HG03196 (cell line): Measurements from ENCODE around the gene FOXK1.

Source experiments
- ATAC-seq: cut with Tn5 transposase; IDR thresholded peaks from one replicate; pipeline ENCODE4 v1.9.1; 2021; ENCODE audit not compliant: unreplicated experiment

The FOXK1 gene

DNA sequence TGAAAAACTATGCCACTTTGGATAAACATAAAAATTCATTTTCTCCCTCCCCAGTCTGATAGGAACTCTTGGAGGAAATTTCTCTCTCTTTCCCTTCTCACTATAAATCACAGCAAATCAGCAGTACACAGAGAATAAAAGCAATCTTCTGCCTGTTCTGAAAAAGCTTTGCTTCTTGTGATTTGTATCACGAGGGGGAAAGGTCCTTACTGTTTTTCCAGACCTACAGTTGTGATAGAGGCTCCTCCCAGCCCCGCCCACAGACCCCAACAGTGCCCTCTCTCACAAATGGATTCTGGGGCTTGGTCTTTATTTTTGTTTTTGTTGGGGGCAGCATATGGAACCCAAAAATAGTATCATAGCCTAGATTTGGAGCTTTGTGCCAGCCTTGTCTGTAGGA lies 12.2 kb downstream of the FOXK1 start:
- ATAC-seq: no peak

DNA sequence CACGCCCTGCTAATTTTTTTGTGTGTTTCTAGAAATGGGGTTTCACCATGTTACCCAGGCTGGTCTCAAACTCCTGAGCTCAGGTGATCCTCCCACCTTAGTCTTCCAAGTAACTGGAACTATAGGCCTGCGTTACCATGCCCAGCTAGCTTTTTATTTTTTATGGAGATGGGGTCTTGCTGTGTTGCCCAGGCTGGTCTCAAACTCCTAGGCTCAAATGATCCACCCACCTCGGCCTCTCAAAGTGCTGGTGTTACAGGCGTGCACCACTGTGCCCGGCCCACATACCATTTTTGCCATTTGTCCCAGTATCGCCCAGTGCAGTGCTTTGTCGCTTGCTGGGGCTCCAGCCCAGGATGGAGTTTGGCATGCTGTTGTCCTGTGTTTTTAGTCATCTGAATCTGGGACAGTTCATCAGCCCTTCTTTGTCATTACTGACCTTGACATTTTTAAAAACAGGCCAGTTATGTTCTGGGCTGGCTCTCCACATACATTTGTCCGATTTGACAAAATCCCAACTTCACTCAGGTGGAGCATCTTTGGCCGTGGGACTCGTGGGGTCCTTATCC lies 16.7 kb downstream of the FOXK1 start:
- no peak for ATAC-seq

DNA sequence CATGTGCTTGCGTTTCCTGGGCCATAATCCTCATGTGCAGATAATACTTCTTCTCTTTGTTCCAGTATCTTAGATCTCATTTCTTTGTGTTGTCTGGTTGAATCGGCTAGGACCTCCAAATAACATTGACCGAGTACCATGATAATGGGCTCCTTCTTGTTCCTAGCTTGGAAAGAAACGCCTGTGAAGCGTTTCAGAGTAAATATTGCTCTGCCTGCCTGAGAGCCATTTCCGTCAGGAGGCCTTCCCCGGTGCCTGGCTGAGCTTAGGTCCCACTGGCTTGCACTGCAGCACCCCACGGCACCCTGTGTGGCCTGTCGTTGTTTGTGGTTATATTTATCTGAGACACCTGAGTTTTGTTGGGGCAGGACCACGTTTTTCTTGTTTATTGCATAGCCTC lies 17.7 kb downstream of the FOXK1 start:
- ATAC-seq: no peak

DNA sequence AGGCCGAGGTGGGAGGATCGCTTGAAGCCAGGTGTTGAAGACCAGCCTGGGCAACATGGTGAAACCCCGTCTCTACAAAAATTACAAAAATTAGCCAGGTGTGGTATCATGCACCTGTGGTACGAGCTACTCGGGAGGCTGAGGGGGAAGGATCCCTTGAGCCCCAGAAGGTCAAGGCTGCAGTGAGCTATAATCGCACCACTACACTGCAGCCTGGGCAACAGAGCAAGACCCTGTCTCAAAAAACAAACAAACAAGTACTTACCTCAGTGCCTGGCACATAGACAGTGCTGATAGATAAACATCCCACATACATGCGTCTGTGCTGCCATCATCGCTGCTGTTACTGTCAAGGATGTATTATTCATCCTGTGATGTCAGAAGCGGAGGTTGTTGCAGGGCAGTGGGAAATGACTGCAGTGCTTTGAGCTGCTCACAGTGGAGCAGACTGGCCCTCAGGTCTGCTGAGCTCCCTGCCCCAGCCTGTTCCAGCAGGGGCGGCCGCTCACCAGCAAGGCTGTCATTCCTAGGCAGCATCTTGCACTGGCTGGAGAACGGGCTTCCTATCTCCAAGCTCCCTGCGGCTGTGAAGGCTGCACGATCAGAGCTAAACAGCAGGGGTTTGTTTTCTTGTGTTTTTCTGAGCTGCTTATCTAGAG lies 18.6 kb downstream of the FOXK1 start:
- no peak for ATAC-seq

DNA sequence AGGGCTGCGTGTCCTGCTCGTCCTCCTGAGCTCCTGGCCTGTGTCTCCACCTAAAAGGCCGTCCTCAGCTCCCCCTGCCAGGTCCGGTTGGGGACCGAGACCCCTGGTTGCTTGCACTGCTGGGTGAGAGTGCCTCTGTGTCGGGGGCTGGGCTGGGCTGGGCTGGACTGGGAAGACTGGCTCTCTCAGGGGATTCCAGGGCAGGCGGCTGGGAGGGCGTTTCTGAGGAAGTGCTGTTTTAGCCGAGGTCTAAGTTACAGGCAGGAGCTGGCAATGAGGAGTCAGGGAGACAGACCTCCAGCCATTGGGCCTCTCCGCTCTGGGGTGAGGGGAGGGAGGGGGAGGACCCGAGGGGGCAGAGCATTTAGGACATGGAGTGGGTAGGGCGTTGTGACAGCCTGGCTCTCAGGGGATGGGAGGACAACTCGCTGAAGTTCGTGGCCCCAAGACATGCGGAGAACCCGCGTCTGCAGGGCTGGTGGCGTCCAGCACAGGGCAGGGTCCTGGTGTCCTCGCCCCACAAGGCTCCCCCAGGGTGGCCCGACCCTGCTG lies 20.9 kb downstream of the FOXK1 start:
- ATAC-seq: no peak

DNA sequence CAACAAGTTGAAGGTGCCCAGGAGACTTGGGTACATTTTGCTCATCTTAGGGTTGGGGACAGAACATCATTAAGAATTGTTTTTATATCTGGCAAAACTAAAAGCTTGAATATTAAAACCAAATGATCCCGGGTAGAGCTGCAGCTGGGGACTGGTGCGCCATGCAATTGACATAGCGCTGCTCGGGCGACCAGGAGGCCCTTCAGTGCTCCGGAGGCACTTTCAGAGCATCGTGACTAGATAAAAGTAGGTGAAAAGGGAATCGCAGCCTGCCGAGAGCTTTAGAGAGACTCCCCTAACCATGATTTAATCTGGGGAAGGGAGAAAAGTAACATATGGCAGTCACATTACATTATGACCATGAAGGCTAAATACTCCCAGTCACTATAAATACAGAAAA lies 21.4 kb downstream of the FOXK1 start:
- no peak for ATAC-seq

DNA sequence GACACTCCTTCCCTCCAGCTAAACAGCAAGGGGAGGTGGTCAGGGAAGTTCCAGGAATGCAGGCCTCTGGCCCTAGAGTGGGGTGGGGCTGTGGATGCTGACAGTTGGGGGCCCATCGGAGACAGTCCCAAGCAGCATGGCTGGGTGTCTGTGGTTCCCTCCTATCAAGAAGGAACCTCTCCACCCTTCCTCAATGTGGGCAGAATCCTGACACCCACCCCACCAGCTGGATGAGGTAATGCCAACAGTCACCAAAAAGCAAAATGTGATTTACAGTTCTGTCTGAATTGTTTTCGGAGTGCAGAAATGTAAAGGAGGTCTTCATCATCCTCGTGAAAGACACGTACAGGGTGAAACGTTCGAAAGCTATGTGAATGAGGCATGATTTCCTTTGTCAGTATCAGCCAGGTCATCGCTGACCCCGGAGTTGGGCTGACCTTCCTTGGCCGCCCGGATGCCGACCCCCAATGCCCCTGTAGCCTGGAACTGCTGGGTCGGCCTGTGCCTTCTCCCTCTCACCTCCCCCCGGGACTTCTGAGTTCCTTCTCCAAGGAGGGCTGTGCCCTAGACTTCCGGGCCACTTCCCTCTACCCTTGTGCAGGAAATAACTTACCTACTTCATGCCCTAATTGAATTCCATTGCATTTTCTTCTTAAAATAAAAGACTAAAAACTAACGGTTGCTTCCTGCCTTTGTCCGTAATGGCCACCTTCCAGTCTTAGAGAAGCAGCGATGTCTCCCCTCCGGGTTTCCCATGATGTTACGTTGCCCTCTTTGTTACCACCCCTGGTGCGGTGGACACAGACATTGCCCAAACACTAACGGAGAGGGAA lies 24.5 kb downstream of the FOXK1 start:
- no peak for ATAC-seq

DNA sequence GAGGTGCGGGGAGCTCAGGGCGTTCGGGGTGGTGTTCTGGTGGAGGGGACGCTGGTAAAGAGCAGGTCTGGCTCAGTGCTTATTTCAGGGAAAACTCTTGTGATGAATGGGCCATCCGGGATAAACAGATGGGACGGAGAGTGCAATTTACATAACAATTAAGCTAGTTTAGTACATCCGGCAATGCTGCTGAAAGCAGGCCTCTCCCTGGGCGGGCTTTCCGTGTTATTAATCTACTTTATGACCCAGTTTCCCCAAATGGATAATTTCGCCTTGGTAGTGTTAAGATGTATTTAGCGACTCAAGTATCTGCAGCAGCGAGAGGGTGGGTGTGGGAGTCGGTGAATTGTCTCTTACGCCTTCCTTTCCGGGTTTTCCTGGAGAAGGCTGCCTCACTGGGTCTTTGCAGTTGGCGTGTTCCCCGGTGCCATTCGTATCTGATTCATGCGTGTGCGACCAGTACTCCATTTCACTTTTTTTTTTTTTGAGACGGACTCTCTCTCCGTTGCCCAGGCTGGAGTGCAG lies 25.2 kb downstream of the FOXK1 start:
- ATAC-seq: no peak

DNA sequence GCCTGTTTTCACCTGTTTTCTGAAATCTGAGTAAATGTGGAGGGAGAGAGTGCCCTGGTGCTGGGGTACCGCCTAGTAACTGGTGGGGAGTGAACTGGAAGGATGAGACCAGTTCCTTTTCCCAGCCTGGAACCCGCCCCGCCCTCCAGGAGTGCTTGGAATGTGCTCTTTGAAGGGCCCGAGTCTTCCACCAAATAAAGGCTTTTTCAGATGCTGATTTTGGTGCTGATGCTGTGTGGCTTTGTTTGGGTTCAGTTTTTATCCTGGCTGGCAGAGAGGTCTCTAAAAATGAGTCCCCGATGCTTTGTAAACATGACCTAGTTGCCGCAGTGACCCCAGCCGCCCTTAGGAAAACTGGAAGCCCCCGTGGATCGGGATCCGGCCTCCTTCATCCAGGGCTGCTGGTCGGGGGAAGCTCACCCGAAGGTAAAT lies 25.9 kb downstream of the FOXK1 start:
- no peak for ATAC-seq

DNA sequence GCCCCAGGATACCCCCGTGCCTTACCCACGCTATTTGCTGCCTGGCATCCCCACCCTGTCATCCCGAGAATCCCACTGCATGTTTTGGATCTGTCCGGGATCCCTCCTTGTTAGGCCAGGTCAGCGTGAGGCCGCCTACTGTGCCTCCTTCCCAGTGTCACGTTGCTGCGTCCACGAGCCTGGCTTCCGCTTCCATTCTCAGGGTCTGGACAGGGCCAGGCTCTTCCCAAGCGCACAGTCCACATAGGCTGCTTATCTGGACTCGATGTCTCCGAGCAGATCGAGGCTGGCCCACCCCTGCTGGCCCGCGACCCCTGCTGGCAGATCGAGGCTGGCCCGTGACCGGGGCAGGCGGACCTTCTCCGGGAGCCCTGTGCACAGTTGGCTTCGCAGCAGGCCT lies 27.1 kb downstream of the FOXK1 start:
- no peak for ATAC-seq

DNA sequence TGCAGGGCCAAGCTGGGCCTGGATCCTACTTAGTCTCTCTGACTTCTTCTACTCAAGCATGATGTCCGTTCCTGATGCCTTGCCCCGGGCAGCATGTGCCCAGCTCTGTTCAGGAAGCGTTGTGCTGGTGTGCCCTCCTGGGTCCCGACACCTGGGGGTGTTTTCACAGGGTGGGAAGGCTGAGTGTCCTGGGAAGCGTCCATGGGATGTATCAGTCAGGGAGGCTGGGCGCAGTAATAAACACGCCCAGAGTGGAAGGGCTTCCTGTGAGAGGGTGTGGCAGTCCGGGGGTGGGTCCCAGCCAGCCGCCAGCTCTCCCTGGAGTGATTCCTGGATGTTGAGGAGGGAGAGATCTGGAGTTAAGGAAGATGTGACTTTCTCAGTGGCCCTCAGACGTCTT lies 29.0 kb downstream of the FOXK1 start:
- no peak for ATAC-seq

DNA sequence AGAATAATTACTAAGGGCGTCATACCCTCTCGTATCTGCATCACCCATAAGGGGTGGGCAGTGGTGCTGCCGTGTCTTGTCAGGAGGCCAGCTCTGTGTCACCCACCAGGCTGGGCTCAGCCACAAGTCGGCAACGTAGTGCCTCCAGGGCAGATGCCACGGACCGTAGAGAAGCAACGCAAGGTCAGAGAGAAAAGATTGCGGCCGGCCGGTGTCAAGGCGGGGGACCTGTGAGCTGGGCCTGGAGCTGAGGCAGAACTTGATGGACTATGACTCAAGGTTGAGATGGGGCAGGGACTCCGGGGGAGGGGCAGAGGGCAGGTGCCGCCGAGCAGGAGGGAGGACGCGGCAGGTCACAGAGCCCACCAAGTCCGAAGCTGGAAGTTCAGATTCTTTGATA lies 29.5 kb downstream of the FOXK1 start:
- no peak for ATAC-seq

DNA sequence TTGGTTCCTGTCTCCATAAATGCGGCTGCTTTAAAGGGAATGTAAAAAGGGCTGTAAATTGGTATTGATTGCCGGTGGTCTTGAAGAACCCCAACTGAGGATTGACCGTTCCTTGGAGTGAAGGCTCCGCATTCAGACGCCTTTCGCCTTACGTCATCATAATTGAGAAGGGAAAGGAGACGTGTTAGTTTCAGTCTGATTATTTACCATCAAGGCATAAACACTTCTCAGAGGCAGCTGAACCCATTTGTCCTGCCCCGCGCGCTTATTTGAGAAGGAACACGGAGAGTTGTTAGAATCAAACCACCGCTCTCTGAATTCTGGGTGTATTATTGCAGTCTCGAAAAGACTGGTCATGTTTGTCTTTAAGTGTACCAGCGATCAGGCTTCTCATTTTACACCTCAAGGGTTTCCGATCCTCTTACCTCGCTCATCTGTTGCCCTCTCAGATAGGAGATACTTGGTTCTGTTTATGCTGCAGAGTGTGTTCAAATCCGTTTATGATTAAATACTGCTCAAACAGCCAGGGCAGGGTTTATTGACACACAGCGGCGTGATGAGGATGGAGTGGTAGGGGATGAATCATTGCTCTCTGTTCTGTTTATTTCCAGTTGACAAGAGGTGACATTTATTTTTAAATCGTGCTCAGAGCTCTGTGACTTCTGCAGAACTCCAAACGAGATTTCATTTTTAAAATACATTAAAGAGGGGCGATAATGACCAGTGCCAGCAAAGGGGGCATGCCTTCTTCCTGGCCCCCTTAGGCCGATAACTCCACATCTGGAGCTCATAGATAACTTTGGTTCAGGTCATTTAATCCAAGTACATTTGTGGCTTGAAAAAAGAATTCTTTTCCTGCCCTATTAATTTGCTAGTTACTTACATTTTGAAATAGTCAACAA lies 30.4 kb downstream of the FOXK1 start:
- ATAC-seq: no peak

DNA sequence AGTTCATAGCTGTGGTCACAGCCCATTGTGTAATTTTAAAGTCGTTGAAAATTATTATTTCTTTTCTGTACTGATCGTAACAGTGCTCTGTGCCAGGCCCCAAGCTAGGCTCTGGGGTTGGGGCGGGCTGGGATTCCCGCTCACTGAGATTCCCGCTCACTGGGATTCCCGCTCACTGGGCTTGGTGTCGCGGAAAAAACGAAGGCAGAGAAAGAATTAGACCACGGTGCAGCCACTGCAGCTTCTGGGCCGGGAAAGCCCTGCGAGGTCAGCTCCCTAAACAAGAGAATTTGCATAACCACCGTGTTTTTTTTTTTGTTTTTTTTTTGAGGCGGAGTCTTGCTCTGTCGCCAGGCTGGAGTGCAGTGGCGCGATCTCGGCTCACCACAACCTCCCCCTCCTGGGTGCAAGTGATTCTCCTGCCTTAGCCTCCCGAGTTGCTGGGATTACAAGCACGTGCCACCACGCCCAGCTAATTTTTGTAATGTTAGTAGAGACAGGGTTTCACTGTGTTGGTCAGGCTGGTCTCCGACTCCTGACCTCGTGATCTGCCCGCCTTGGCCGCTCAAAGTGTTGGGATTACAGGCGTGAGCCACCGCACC lies 31.2 kb downstream of the FOXK1 start:
- peak; percentile 44 for ATAC-seq

DNA sequence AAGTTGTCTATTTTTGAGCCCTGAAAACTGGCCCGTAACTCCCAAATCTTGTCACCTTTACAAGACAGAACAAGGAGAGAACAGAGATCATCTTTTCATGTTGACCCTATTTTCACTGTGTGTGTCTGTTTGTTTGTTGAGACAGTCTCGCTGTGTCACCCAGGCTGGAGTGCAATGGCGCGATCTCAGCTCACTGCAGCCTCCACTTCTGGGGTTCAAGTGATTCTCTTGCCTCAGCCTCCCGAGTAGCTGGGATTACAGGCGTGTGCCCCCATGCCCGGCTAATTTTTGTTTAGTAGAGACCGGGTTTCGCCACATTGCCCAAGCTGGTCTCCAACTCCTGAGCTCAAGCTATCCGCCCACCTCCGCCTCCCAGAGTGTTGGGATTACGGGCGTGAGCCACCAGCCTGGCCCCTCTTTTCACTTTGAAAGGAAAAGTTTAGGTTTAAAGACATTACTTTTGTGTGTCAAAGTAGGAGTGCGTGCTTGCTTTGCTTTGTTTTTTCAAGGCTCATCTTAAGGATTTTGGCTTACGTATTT lies 32.1 kb downstream of the FOXK1 start:
- ATAC-seq: no peak

DNA sequence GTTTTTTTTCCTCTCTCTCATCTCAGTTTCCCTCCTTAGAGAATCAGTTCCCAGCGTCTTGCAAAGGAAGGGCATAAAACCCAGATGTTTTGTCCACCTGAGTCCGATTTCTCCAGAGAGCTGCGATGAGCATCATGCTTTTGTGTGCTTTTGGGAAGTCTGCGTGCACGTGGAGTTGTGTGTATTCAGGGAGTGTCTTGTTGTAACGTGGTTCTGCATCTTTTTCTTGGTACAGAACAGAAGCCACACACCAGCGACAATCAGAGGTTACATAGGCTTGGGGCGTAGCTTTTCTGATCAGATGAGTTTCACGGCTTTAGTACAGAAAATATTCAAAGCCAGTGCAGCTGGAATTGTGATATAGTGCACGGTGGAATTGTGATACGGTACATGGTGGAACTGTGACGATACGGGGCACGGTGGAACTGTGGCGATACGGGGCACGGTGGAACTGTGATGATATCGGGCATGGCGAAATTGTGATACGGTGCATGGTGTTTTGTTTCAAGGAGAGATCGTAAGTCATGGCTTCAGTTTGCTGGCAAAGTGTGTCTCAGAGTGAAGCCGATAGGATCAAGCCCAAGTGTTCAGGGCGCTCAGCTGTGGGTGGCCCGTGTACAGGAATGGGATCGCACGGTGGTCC lies 32.8 kb downstream of the FOXK1 start:
- ATAC-seq: no peak

DNA sequence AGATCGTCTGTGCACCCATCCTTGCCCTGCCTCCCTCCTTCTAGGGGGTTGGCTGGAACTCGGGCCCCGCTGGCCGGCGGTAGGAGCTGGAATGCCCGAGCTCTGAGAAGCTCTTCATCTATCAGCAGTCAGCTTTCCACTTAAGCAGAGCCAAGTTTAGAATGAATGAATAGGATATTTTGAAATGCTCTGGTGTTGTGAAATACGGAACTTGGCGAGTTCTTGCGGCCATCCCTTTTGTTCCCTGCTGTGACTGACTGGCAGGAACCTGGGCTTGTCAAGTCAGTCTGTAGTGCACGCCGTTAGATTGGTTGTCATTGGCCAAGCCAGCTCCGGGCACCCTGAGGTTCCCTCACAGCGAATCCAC lies 33.3 kb downstream of the FOXK1 start:
- ATAC-seq: no peak

DNA sequence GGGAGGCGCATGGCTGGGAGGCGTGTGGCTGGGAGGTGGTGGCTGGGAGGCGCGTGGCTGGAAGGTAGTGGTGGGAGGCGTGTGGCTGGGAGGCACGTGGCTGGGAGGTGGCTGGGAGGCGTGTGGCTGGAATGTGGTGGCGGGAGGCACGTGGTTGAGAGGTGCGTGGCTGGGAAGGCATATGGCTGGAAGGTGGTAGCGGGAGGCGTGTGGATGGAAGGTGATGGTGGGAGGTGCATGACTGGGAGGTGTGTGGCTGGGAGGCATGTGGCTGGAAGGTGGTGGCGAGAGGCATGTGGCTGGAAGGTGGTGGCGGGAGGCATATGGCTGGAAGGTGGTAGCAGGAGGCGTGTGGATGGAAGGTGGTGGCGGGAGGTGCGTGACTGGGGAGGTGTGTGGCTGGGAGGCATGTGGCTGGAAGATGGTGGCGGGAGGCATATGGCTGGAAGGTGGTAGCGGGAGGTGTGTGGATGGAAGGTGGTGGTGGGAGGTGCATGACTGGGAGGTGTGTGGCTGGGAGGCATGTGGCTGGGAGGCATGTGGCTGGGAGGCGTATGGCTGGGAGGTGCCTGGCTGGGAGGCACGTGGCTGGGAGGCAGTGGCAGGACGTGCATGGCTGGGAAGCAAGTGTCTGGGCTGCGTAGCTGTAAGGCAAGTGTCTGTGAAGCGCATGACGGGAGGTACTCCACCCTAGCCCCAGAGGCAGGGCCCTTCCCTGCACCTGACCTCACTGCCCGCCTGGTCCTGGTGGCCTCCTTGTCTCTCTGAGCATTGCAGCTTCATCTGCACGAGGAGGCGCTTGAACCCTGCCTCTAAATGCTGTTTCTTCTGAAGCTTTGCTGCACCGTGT lies 35.1 kb downstream of the FOXK1 start:
- no peak for ATAC-seq

DNA sequence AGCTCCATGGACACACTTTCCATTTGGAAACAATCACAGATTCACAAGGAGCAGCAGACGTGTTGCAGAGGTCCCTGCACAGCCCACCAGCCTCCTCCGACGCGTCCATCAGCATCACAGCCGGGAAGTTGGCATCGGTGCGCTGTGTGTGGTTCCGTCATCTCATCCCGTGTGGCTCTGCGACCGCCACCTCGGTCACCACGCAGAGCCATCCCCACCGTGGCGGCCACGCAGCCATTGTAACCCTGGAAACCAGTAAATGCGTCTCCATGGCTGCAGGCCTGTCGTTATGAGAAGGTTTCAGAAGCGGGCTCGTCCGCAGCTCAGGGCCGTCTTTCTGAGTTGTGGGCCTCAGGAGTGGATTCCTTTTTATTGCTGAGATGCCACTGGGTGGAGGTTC lies 36.0 kb downstream of the FOXK1 start:
- no peak for ATAC-seq
